Aortic smooth muscle cell (primary cell): ENCODE results near the gene KDM4E. TPM values are rescaled to one million over a fixed set of nuclear protein-coding genes. Genes with fewer than 3 reads are reported as not detected.

Experiments
- total RNA-seq: library from RNA; depleted of rRNA; stranded (reverse); fragments of >200 nt; gene quantifications from 2 replicates; pipeline ENCODE4 v1.2.3, GENCODE V29; 2014

The KDM4E gene
- not detected in 2 replicates for total RNA-seq

DNA sequence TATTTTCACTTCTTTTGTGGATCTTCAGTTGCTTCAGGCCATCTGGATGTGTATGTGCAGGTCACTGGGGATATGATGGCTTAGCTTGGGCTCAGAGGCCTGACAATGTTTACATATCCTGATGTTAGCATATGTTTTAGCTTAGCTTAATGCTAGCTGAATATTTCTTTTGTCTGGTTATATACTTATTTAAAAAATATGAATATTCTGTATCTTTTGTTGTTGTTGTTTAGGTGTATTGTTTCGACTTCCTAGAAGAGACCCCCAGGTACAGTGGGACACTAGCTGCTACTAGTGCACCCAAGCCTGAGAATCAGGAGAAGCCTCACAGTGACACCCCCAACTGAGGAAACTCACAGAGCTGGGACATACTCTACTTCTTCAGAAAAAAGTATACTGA is at the start of gene KDM4E:
Gene KDM4E, plus strand, starts transcription at position 301 of the 400 bp plus-strand sequence. CDS start 300 bp downstream, outside the sequence.

GRCh38 chr11:95049122-95049521 is 24.1 kb downstream of the KDM4E start, which contains the start of gene KDM4F:
Gene KDM4F (plus strand): TSS chr11:95049422.

DNA sequence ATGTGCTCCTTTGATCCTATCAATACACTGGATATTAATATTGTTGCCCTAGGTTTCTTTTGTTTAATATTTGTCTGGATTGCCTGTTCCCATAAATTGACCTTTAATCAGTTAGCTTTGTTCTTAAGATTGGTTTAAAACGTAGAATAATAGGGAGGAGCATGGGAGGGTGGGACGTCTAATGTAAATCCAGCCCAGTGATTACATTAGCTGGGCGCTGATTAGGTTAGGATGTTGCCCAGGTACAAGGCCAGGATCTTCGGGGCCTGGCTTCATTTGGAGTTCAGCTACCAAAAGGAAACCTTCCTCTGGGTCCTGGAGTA is 41.6 kb downstream of the KDM4E start, which contains the start of gene SRSF8:
Gene SRSF8, plus strand, starts transcription at position 204 of the 323 bp plus-strand sequence. CDS start 308 bp downstream, outside the sequence.

Other genes starting within 250 kb of the KDM4E start
- 41.4 and 49.9 TPM in 2 replicates for gene CWC15, start 51.7 kb upstream of the KDM4E start, total RNA-seq
- 0.50 and 0.53 TPM in 2 replicates for gene KDM4D, start 51.5 kb upstream of the KDM4E start, total RNA-seq
- gene KDM4F, start 24.2 kb downstream of the KDM4E start, total RNA-seq, result not detected in 2 replicates
- 15.6 and 16.8 TPM in 2 replicates for gene SRSF8, start 41.7 kb downstream of the KDM4E start, total RNA-seq
- gene ENDOD1, start 64.6 kb downstream of the KDM4E start, total RNA-seq, result 109 and 125 TPM in 2 replicates
- 40.4 and 55.0 TPM in 2 replicates for gene SESN3, start 205.9 kb downstream of the KDM4E start, total RNA-seq